ENCODE data around the gene GPR65.

- TF ChIP-seq CTCF (IDR thresholded peaks at IDR 0.05; ENCODE audit: borderline replicate concordance, extremely low read depth, low read length, poor library complexity, severe bottlenecking), result no peak
- TF ChIP-seq EZH2 (IDR thresholded peaks at IDR 0.05; ENCODE audit: borderline replicate concordance, low read depth, low read length, severe bottlenecking), result no peak
Measured at GRCh38 chr14:87994974-87995373, 10.0 kb upstream of the GPR65 start.

All from DND-41 (cell line).